Urothelium cell line (cell line): ENCODE measurements around the gene APPBP2.
"Not testable (repeated sequence)": the region's sequence is repeated elsewhere in the genome, so short reads cannot be mapped to it uniquely, and the experiment has no call there.

Source experiments
- DNase-seq: peaks from one replicate; pipeline ENCODE4 v3.0.0; 2011; ENCODE audit warnings: low spot score, mixed read lengths
- FAIRE-seq: peaks from 2 replicates; lab custom pipeline; 2011; peaks lifted over from hg19 to GRCh38; lab: Jason Lieb, UNC

Gene APPBP2

GRCh38 chr17:60535382-60536279 lies 9.6 kb upstream of the APPBP2 start:
- FAIRE-seq (peak; percentile 74), DNase-seq (no peak)

DNA sequence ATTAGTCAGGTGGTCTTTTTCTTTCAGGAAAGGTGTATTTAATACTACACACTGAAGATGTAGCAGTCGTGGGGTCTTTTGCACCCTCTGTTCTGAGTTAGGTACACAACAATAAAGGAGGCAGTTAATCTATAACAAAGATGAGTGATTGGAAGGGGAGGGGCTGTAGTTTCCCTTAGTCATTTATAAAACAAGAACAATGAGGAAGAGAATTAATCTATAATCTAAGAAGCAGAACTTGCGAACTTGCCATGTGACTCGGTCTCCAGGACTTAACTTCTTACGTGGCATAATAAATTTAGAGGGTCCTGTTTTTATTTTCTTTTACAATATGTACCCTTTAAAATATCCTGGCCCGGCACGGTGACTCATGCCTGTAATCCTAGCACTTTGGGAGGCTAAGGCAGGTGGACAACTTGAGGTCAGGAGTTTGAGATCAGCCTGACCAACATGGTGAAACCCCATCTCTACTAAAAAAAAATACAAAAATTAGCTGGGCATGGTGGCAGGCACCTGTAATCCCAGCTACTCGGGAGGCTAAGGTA lies 8.6 kb upstream of the APPBP2 start:
- FAIRE-seq (no peak), DNase-seq (no peak)

- DNase-seq (no peak), FAIRE-seq (no peak)
These were observed 8.0 kb upstream of the APPBP2 start for GRCh38 chr17:60534010-60534555.

GRCh38 chr17:60529806-60530205 lies 3.8 kb upstream of the APPBP2 start:
- FAIRE-seq, result no peak
- no peak for DNase-seq

DNA sequence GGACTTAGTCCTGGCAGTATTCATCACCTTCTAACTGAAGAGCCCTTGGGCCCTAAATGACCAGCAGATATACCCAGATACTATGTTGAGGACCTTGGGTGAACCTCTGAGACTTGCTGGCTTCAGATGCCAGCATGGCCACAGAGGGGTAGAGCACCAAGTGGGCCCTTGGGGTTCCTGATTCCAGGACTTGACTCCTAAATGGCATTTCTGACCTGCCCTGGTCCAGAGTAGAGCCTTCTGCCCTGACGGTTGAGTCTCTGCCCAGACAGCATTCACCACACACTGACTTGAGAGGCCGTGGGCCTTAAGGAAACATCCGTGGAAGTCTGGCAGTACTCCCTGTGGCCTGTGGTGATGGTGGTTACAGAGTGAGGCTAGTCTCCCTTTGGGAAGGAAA lies 2.8 kb upstream of the APPBP2 start:
- no peak for DNase-seq
- no peak for FAIRE-seq

DNA sequence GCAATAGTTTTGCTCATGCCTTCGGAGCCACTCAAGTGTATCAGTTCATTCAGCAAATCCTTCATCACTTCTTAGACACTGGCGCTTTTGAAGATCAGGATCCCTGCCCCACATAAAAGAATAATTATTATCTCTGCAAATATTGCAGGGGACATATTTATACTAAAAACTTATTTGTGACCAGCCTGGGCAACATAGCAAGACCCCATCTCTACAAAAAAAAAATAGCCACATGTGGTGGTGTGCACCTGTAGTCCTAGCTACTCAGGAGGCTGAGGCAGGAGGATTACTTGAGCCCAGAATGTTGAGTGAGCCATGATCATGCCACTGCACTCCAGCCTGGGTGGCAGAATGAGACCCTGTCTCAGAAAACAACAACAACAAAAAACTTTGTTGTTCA lies 1.7 kb upstream of the APPBP2 start:
- FAIRE-seq, result no peak
- DNase-seq, result no peak

GRCh38 chr17:60526726-60527125 lies 684 bp upstream of the APPBP2 start:
- no peak for DNase-seq
- FAIRE-seq, result no peak

DNA sequence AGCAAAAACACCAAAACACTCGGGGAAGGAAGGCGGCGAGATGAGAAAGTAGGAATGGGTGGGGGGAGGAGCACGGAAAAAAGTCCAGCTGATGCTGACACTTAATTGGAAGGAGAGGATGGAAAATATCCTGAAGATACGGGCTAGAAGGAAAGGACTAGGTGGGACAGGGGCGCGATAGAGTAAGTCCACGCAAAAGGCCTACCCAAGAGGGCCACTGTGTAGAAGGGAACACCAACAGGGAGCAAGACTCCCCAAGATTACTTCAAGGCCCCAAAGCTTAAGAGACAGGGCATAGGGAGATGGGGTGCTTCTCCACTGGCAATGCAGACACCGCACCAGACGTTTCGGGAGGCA lies 736 bp downstream of the APPBP2 start:
- peak; percentile 23 for FAIRE-seq
- DNase-seq, result no peak

GRCh38 chr17:60524463-60525327 lies 1.3 kb downstream of the APPBP2 start:
- DNase-seq, result no peak
- FAIRE-seq, result no peak

- FAIRE-seq (no peak), DNase-seq (no peak)
These were observed 2.2 kb downstream of the APPBP2 start for GRCh38 chr17:60523822-60524221.

- no peak for FAIRE-seq
These were observed 3.0 kb downstream of the APPBP2 start for GRCh38 chr17:60522889-60523626.

GRCh38 chr17:60519795-60520194 lies 6.2 kb downstream of the APPBP2 start:
- FAIRE-seq, result no peak
- no peak for DNase-seq

More at GRCh38 chr17:60522889-60523626, 3.0 kb downstream of the APPBP2 start:
- no peak for DNase-seq

DNA sequence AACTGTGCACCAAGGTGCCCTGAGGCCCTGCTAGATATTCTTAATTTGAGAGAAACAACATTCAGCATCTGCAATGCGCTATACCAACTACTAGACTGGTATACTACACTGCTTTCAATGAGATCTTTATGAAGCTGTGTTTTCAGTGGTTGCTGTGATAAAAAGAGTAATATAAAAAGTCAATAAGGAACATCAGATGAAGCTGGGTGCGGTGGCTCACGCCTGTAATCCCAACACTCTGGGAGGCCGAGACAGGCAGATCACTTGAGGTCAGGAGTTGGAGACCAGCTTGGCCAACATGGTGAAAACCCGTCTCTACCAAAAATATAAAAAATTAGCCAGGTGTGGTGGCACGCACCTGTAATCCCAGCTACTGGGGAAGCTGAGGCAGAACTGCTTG lies 10.4 kb downstream of the APPBP2 start:
- DNase-seq, FAIRE-seq: not testable (repeated sequence)

GRCh38 chr17:60515199-60515598 lies 10.8 kb downstream of the APPBP2 start:
- FAIRE-seq, DNase-seq: not testable (repeated sequence)

GRCh38 chr17:60514500-60514899 lies 11.5 kb downstream of the APPBP2 start:
- DNase-seq (no peak), FAIRE-seq (no peak)

DNA sequence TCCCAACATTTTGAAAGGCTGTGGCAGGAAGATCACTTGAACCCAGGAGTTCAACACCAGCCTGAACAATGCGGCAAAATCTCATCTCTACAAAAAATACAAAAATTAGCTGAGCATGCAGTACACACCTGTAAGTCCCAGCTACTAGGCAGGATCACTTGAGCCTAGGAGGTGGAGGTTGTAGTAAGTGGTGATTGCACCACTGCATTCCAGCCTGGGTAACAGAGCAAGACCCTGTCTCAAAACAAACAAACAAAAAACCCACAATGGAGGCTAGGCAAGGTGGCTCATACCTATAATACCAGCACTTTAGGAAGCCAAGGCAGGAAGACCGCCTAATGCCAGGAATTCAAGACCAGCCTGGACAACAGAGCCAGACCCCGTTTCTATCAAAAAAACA lies 12.0 kb downstream of the APPBP2 start:
- no peak for DNase-seq

DNA sequence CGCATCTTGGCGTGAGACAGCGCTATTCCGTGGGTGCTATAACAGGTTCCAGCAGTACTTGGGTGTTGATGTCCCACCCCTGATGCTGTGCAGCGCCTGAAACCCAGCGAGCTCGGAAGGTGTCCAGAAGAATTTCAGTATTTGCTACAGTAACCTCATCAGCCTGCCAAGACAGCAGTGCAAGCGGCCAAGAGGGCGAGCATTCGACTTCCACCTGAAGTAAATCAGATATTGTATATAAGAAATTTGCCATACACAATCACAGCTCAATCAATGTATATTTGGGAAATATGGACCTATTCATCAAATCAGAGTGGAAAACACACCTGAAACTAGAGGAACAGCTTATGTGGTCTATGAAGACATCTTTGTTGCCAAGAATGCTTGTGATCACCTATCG lies 13.0 kb downstream of the APPBP2 start:
- DNase-seq (no peak), FAIRE-seq (no peak)

More for the DNA sequence above, 12.0 kb downstream of the APPBP2 start:
- FAIRE-seq, result no peak

- FAIRE-seq (no peak), DNase-seq (no peak)
These were observed 15.3 kb downstream of the APPBP2 start for GRCh38 chr17:60510723-60511122.

DNA sequence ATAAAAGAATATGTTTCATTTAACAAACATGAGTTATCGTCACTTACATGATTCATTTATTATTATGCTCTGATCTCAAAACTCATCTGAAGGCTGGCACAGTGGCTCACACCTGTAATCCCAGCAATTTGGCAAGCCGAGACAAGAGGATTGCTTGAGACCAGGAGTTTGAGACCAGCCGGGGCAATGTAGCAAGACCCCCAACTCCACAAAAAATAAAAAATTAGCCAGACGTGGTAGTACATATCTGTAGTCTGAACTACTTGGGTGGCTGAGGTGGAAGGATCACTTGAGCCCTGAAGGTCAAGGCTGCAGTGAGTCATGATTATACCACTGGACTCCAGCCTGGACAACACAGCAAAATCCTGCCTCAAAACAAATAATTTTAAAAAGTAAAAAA lies 16.0 kb downstream of the APPBP2 start:
- DNase-seq, result no peak
- peak; percentile 59 for FAIRE-seq

DNA sequence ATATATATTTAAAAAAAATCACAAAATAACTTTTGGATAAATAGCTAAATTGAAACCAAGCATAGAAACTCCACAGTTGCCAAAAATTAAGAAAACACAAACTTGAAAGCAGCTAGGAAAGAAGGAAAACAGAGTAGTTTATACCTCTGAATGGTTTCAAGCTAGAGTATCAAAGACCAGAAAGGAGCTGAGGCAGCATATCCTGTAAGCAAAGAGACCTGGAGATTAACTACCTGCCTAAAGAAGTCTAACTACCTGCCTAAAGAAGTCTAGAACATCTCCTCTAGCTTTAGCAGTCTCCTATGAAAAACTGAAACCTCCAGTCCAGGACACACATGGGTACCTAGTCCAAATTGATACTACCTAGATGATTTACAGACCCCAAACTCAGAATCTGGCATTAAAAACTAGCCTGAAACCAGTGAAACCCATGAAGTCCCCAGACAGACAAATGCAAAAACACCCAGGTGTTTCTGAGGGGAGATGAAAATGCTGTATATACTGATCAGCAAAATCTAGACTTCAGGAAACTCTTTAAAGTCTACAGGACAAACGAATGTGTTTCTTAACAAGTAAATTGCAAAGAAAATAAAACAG lies 17.6 kb downstream of the APPBP2 start:
- FAIRE-seq (no peak), DNase-seq (no peak)
